ENCODE results near the gene PNMT.

PNMT gene

DNA sequence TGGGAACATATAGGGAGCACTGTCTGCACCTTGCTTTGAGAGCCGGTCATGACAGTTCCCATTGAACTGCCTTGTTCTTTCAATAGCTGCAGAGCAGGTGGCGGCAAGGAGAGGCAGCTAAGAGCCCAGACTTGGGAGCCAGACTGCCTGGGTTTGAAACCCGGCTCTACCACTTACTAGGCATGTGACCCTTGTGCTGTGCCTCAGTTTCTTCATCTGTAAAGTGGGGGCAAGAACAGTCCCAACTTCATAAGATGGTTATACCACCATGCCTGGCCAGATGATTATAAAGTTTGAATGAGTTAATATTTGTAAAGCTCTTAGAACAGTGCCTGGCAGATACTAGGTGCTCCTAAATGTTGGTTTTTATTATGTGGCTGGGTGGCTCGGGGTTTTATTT, 46.0 kb downstream of the PNMT start:
- Mint-ChIP-seq H3K4me3 (no peak overlapping the region), H3K9me3 (no peaks in the 10 kb centered on the region), H3K27ac (no peak overlapping the region), H3K4me1 (no peaks in the 10 kb centered on the region), H3K27me3 (no peaks in the 10 kb centered on the region)
- ATAC-seq, result no peak
- DNase-seq, result no peak

DNA sequence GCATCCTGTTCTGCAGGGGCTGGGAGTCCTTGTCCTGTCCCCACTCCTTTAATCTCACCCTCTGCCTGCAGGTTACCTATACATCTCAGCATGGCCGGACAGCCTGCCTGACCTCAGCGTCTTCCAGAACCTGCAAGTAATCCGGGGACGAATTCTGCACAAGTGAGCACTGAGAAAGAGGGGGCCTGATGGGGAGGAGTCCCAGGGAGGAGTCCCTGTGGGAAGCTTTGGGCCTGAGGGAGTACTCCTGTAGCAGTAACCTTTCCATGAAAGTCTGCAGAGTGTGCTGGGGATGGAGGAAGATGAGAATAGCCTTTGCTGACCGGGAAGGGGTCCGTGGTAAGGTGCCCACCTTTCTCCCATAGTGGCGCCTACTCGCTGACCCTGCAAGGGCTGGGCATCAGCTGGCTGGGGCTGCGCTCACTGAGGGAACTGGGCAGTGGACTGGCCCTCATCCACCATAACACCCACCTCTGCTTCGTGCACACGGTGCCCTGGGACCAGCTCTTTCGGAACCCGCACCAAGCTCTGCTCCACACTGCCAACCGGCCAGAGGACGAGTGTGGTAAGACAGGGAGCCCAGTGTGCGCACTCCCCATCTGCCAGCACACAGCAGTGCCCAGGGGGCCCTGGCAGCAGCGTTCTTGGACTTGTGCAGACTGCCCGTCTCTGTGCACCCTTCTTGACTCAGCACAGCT, 47.3 kb downstream of the PNMT start:
- ATAC-seq (no peak), DNase-seq (no peak)
- Mint-ChIP-seq H3K27ac (no peak overlapping the region), H3K4me3 (no peak overlapping the region), H3K9me3 (no peaks in the 10 kb centered on the region), H3K4me1 (no peaks in the 10 kb centered on the region), H3K27me3 (no peaks in the 10 kb centered on the region)

DNA sequence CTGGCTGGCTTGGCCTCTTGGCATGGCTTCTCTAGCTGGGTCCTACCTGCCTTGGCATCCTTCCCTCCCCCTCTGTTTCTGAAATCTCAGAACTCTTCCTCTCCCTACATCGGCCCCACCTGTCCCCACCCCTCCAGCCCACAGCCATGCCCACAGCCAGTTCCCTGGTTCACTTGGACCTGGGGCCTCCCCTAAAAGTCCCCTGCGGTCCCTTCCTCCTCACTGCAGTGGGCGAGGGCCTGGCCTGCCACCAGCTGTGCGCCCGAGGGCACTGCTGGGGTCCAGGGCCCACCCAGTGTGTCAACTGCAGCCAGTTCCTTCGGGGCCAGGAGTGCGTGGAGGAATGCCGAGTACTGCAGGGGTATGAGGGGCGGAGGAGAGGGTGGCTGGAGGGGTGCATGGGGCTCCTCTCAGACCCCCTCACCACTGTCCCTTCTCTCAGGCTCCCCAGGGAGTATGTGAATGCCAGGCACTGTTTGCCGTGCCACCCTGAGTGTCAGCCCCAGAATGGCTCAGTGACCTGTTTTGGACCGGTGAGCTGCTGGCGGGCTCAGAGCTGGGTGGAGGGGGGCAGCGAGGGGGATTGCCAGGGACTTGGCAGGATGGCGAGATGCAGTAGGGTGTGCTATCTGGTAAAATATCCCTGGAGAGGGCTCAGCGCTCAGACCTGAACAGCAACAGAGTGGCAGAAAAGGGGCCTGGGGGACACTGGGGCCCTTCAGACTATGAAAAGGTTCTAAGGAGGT, 48.0 kb downstream of the PNMT start:
- no peak for DNase-seq
- ATAC-seq, result no peak
- H3K9me3 Mint-ChIP-seq, result no peaks in the 10 kb centered on the region
- no peaks in the 10 kb centered on the region for H3K27me3 Mint-ChIP-seq
- peak overlapping the region in 1 of 2 donors; percentile 42 for H3K27ac Mint-ChIP-seq
- no peak overlapping the region for H3K4me3 Mint-ChIP-seq
- no peaks in the 10 kb centered on the region for H3K4me1 Mint-ChIP-seq

DNA sequence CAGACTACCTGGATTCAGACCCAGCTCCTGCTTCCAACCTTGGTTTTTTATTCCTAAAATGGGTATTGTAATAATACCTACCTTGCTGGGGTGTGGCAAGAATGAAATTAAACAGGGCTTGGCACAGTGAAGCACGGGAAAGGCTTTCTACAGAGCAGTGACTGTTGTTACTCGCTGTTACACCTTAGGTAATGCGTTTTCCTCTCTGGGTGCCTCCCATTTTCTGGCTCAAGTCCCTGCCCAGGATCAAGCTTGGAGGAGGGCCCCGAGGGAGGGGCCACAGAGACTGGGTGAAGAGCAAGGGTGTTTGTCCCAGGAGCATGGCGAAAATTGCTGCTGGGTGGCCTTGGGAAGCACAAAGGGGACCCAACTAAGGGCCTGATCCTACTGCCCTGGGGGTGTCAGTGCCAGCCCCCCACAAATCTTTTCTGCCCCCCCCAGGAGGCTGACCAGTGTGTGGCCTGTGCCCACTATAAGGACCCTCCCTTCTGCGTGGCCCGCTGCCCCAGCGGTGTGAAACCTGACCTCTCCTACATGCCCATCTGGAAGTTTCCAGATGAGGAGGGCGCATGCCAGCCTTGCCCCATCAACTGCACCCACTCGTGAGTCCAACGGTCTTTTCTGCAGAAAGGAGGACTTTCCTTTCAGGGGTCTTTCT, 48.8 kb downstream of the PNMT start:
- ATAC-seq, result no peak

DNA sequence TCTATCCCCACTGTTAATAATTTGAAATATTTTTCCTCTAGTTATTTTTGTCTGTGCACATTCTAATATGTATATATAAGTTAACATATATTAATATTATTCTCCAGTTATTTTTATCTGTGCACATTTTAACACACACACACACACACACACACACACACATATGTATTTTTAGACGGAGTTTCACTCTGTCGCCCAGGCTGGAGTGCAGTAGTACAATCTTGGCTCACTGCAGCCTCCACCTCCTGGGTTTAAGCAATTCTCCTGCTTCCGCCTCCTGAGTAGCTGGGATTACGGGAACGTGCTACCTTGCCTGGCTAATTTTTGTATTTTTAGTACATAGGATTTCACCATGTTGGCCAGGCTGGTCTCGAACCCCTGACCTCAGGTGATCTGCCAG, 49.4 kb downstream of the PNMT start:
- DNase-seq (no peak), ATAC-seq (no peak)
- no peak overlapping the region for H3K4me3 Mint-ChIP-seq
- H3K4me1 Mint-ChIP-seq, result no peaks in the 10 kb centered on the region
- no peaks in the 10 kb centered on the region for H3K27me3 Mint-ChIP-seq
- H3K9me3 Mint-ChIP-seq, result no peaks in the 10 kb centered on the region
- no peak overlapping the region for H3K27ac Mint-ChIP-seq

More for the DNA sequence above, 48.8 kb downstream of the PNMT start:
- Mint-ChIP-seq H3K9me3 (no peaks in the 10 kb centered on the region), H3K4me3 (no peak overlapping the region), H3K4me1 (no peaks in the 10 kb centered on the region), H3K27me3 (no peaks in the 10 kb centered on the region), H3K27ac (peak overlapping the region in 1 of 2 donors; percentile 37)
- no peak for DNase-seq

DNA sequence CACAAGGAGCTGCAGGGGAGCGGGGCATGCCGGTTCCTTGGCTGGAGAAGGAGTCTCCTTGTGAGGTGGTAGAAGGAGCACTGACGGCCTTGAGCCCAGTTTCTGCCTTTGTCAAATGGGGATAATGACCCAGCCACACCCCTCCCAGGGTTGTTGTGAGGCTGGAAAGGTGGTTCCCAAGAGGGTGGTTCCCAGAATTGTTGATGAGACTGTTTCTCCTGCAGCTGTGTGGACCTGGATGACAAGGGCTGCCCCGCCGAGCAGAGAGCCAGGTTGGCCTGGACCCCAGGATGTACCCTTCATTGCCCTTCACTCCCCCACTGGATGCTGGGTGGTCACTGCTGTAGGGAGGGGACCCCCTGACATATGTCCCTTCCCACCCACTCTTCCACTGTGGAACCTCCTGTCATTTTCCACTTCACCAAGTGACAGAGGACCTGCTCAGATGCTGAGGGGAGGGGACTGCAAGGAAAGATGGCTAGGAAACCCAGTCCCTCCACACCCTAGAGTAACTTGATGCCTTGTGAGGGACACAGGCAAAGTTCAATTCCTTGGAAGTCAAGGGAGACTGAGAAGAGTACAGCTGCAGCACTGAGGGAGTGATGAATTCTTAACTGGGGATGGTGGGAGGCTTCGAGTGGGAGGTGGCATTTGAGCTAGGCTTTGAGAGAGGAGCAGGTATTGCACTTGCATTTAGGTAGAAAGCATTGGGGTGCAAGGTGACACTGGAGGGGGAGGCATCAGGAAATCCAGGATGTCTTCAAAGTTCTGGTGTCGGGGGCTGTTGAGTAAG, 51.5 kb downstream of the PNMT start:
- ATAC-seq, result no peak
- H3K4me3 Mint-ChIP-seq, result no peak overlapping the region
- H3K27me3 Mint-ChIP-seq, result no peaks in the 10 kb centered on the region
- no peaks in the 10 kb centered on the region for H3K9me3 Mint-ChIP-seq
- H3K27ac Mint-ChIP-seq, result no peak overlapping the region
- no peak for DNase-seq
- H3K4me1 Mint-ChIP-seq, result peaks cover 5% of the 10 kb centered on the region
